GM12873 (cell line): ENCODE results near the gene EARS2.

ENCODE experiments used
- CTCF ChIP-seq: IDR thresholded peaks from 2 replicates; pipeline ENCODE4 v1.5.1; 2012; ENCODE audit warnings: low read depth, mild to moderate bottlenecking, moderate library complexity, low read length, control low read depth; ENCODE audit not compliant: insufficient read depth; ENCODE audit errors: missing control alignments

The EARS2 gene

DNA sequence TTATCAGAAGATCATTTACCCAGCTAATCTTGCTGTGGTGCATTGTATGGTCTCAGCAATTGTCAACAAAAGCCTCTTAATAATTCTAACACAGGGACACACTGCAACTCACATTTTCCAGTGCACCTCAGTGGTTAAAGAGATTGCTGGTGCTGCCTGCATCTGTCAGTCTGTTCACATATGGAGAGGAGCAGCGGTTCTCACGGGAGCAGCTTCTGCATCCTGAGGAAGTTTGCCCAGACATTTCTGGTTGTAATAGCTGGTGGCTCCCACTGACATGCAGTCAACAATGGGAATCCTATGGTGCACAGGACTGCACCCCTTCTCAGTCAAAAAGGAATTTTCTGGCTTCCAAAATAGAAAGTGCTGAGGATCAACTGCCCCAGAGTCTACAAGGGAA is 54.7 kb downstream of the EARS2 start:
- TF ChIP-seq CTCF, result no peak

GRCh38 chr16:23501291-23501690 is 55.9 kb downstream of the EARS2 start:
- TF ChIP-seq CTCF, result no peak

DNA sequence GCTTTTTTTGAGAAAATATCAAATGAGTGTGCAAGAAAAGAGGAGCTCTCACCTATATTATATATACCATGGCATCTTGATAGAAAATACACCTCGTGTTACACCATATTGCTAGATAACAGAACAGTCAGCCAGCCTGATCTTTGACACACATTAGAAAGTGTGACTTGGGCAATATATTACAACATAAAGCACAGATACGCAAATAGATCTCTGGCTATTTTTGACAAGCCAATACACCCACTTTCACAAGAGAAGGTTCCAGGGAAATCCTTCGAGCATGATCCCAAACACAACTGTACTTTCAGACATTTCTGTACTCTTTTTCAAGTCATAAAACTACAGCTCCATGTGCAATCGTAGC is 56.3 kb downstream of the EARS2 start:
- TF ChIP-seq CTCF, result no peak

DNA sequence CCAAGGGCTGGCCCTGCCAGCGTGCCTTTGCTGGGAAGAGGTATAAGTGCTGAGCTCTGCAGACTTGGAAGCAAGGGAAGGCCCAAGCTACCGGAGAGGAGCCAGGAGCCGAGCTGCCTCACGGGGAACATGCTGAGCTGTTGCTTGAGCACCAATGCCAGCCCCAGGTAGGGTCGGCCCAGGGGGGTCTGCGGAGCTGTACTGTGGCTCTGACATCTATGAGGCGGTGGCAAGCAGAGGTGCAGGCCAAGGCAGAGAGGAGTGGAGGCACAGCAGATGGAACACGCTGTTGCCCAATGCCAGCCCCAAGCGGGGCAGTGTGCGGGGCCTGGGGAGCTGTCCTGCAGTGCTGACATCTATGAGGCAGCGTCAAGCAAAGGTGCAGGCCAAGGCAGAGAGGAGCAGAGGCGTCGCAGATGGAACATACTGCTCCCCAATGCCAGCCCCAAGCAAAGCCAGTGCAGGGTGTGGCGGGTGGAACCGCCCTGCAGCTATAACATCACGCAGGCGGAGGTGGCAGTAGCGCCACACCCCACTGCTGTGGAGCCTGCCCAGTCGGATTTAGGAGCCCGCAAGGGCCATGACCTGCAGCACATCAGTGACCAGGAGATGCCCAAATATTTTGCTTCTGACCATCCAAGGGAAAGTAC is 56.8 kb downstream of the EARS2 start:
- TF ChIP-seq CTCF, result no peak

DNA sequence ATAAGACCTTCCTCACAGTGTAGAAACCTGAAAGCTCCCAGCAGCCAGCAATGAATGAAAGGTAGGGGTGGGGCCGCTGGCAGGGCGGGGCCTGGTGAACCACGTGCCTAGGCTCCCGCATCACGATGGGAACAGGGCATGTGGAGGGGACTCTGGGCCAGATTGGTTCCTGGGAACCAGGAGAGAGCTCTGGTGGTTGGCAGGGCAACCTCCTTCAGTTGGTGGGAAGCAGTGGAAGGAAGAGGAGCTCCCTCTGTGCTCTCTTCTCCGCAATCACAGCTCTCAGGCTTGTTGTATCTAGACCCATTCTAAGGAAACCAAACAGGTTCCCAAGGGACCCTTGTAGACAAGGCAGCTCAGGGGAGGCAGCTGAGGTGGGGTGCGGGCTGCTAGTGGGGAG is 57.3 kb downstream of the EARS2 start:
- TF ChIP-seq CTCF, result no peak

DNA sequence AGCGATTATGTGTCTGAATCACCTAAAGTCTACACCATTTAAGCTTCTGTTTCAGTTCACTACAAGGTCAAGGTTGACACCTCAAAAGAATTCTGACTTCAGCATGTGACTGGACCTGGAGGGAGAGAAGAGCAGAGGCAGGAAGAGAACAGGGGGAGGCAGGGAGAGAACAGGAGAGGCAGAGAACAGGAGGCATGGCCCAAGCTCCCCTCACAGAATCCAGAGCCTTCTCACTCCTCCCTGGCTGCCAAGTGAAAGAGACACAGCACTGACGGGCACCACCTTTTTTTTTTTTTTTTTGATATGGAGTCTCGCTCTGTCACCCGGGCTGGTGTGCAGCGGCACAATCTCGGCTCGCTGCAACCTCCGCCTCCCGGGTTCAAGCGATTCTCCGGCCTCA is 58.3 kb downstream of the EARS2 start:
- TF ChIP-seq CTCF, result no peak

DNA sequence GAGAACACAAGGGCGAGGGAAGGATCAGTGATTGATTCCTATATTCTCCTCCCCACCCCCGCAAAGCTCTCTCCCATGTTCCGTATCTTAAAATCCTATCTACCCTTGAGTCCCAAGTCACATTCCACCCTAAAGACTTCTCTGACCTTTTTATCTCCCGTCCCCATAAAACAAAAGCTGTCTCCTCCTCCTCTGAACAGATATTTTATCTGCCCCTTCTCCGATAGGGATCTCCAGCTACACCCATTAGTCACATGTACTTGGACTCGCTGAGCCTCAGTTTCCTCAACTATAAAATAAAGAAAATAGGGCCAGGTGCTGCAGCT is 59.6 kb downstream of the EARS2 start:
- no peak for TF ChIP-seq CTCF
